Adrenal gland (tissue), 12 donors: ENCODE measurements around the gene PAK5. TPM values are rescaled to one million over a fixed set of nuclear protein-coding genes. Genes with fewer than 3 reads are reported as not detected.

ENCODE experiments used
- DNase-seq, 7 donors: peaks; one replicate each; pipeline ENCODE4 v3.0.0-alpha.2; 2019 to 2020
- H3K27ac ChIP-seq, 5 donors: fragments of 200-600 bp; sonication (generic) in 4 of 5; 1 replicate in 3 of 5; 2 replicates in 2 of 5; pipeline versions ENCODE4 v1.5.1 to v1.8.0; 2016 to 2020; ENCODE audit warnings: mild to moderate bottlenecking in 1 of 5
- H3K27me3 ChIP-seq: fragments of 200-600 bp; 2 replicates; pipeline ENCODE4 v1.8.0; 2021
- H3K36me3 ChIP-seq, 2 donors: fragments of 200-600 bp; replicated peaks in 1 of 2; 1 replicate in 1 of 2; 2 replicates in 1 of 2; pipeline versions ENCODE4 v1.5.1 to v1.8.0; 2018 to 2022
- H3K4me1 ChIP-seq, 2 donors: fragments of 200-600 bp; replicated peaks in 1 of 2; 1 replicate in 1 of 2; 2 replicates in 1 of 2; pipeline versions ENCODE4 v1.5.1 to v1.8.0; 2018 to 2021
- H3K4me3 ChIP-seq, 4 donors: fragments of 200-600 bp; sonication (generic) in 3 of 4; one replicate each; pipeline ENCODE4 v1.5.1; 2016 to 2018
- H3K9me3 ChIP-seq, 3 donors: fragments of 200-600 bp; sonication (generic) in 1 of 3; replicated peaks in 1 of 3; 1 replicate in 2 of 3; 2 replicates in 1 of 3; pipeline versions ENCODE4 v1.5.1 to v1.8.0; 2016 to 2021
- CTCF ChIP-seq, 6 experiments: fragments of 450-650 bp in 4 of 6; fragments of 200-600 bp in 2 of 6; sonication (generic) in 1 of 6; IDR thresholded peaks; 1 replicate in 5 of 6; 2 replicates in 1 of 6; pipeline versions ENCODE4 v1.5.1 to v1.8.0; 2016 to 2021; ENCODE audit warnings: antibody characterized with exemption in 6 of 6, mild to moderate bottlenecking in 2 of 6, moderate library complexity in 1 of 6
- POLR2A ChIP-seq, 2 donors: fragments of 450-650 bp; IDR thresholded peaks; one replicate each; pipeline ENCODE4 v1.6.1; 2017; ENCODE audit warnings: antibody characterized with exemption in 2 of 2, mild to moderate bottlenecking in 2 of 2, moderate library complexity in 1 of 2
- WGBS, 4 donors: extraction: QIAGEN DNeasy Blood & Tissue Kit in 2 of 4; methylation state at CpG; one replicate each; pipeline versions ENCODE4 v1.1.5 to v1.1.7; 2013 to 2017; 5-methylcytosine and 5-hydroxymethylcytosine counted together
- intact Hi-C, 2 donors: fragments of 100-400 bp; cut with DNase I; formaldehyde crosslinking; loops; one replicate each; pipeline versions ENCODE4 v1.14.1 to v1.15.0; 2022 to 2023
- polyA plus RNA-seq, 3 donors: library from polyadenylated mRNA; stranded (reverse); fragments of 200-250 nt in 2 of 3; fragments of 350-450 nt in 1 of 3; fragmentation: Illumina TruSeq in 1 of 3; extraction: RNeasy Lipid Tissue Mini Kit (QIAGEN cat#74804) in 1 of 3; gene quantifications; one replicate each; pipeline ENCODE4 v1.2.3, GENCODE V29; 2013 to 2014
- total RNA-seq, 9 donors: library from RNA; depleted of rRNA in 4 of 9; stranded (reverse); fragments of >200 nt in 4 of 9; fragments of 120-200 nt in 1 of 9; fragmentation: NEBNext Ultra II Directional in 1 of 9; extraction: Animal tissue kit (Norgen Biotek cat#: 25700) in 1 of 9; gene quantifications; one replicate each; pipeline versions ENCODE4 v1.1.0 to v1.2.4, GENCODE V29; 2013 to 2023
- donor health status: healthy with polysubstance abuse.
- donor health status: Bipolar disorder and iron deficiency.
- donor health status: DM: yes; HTN: yes; CAD: no.
- donor health status: DM: no; HTN: no; CAD: no.
- donor health status: DM: no; HTN: no; CAD: no.
- donor health status: DM: yes; HTN: yes; CAD: no.

The PAK5 gene
- total and polyA plus RNA-seq, 12 donors = 1.2 to 17.0 (median 4.0) TPM

DNA sequence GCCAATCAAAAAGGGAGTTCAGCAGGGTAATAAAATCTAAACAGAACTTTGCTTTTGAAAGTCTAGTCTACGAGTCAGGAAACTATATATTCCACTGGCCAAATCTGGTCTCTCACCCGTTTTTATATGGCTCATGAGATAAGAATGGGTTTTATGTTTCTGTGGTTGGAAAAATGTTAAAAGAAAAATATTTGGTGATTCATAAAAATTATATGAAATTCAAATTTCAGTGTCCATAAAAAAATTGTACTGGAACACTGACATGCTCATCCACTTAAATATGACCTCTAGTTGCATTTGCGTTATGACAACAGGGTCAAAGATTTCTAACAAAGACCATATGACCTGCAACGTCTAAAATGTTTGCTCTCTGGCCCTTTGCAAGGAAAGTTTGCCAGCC lies 346.8 kb downstream of the PAK5 start:
- TF ChIP-seq POLR2A (IDR thresholded peaks at IDR 0.05) (no peak), CTCF (IDR thresholded peaks at IDR 0.05) (no peak)
- Histone ChIP-seq H3K9me3 (no peaks in the 10 kb centered on the region), H3K4me3 (no peak overlapping the region), H3K27me3 (no peaks in the 10 kb centered on the region), H3K27ac (no peak overlapping the region), H3K36me3 (no peaks in the 10 kb centered on the region), H3K4me1 (peaks cover 0 to 7% of the 10 kb centered on the region in 2 donors)
- intact Hi-C loops = no loop called here
- DNase-seq = no peak
- 71 to 79% (median 76%) methylated on average over 4 of the region's 4 CpGs for WGBS, 4 donors

DNA sequence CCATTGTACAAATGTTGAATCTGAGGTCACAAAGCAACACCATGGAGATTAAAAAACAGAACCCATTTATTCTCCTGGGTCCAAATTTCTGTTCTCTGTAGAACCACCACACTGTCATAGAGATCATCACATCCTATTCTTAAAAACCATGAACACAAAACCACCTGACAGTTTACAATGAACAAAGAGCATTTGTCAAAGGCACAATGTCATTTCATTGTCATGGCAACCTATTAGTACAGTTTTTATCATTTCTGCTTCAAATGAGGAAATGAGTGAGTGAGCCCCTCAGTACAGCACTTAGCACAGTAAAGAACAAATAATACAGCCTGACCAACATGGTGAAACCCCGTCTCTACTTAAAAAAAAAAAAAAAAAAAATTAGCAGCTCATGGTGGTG lies 347.6 kb downstream of the PAK5 start:
- DNase-seq = no peak
- no peaks in the 10 kb centered on the region for H3K27me3 ChIP-seq
- peaks cover 0 to 7% of the 10 kb centered on the region in 2 donors for H3K4me1 ChIP-seq
- no peaks in the 10 kb centered on the region for H3K36me3 ChIP-seq
- WGBS, 4 donors = 69 to 77% (median 73%) methylated on average over 1 of the region's 1 CpG
- TF ChIP-seq POLR2A (IDR thresholded peaks at IDR 0.05) (no peak), CTCF (IDR thresholded peaks at IDR 0.05) (no peak)
- intact Hi-C loops = no loop called here
- H3K27ac ChIP-seq = no peak overlapping the region
- H3K4me3 ChIP-seq = no peak overlapping the region
- no peaks in the 10 kb centered on the region for H3K9me3 ChIP-seq

- H3K9me3 ChIP-seq = no peaks in the 10 kb centered on the region
- no peaks in the 10 kb centered on the region for H3K36me3 ChIP-seq
- no peak overlapping the region for H3K4me3 ChIP-seq
- DNase-seq = no peak
- 82 to 95% (median 86%) methylated on average over 3 of the region's 3 CpGs for WGBS, 4 donors
- H3K27me3 ChIP-seq = no peaks in the 10 kb centered on the region
- H3K27ac ChIP-seq = no peak overlapping the region
- no peak for TF ChIP-seq CTCF (IDR thresholded peaks at IDR 0.05)
- no peak for TF ChIP-seq POLR2A (IDR thresholded peaks at IDR 0.05)
- intact Hi-C loops = no loop called here
- peaks cover 0 to 7% of the 10 kb centered on the region in 2 donors for H3K4me1 ChIP-seq
Measured at GRCh38 chr20:9490631-9491030, 348.2 kb downstream of the PAK5 start.

DNA sequence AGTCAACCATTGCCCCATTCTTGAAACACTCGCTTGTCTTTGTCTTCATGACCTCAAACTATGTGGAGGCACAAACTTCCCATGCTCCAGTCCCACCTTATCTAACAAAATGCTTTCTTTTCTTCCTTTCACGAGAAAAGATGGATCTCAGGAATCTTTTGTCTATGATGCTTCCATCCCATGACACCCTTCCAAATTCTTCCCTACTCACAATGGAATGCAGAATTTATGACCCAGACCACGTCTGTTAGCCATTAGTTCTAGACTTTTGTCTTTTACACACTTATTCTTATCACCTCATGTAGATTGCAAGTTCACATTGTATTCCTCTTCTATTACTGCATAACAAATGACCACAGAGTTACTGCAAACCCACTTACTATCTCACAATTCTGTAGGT lies 348.7 kb downstream of the PAK5 start:
- no peaks in the 10 kb centered on the region for H3K9me3 ChIP-seq
- TF ChIP-seq CTCF (IDR thresholded peaks at IDR 0.05) (no peak), POLR2A (IDR thresholded peaks at IDR 0.05) (no peak)
- intact Hi-C loops = no loop called here
- no peak for DNase-seq
- WGBS, 4 donors = 58 to 79% (median 77%) methylated on average over 3 of the region's 3 CpGs
- no peaks in the 10 kb centered on the region for H3K27me3 ChIP-seq
- no peak overlapping the region for H3K4me3 ChIP-seq
- no peaks in the 10 kb centered on the region for H3K36me3 ChIP-seq
- H3K27ac ChIP-seq = no peak overlapping the region
- peaks cover 0 to 7% of the 10 kb centered on the region in 2 donors for H3K4me1 ChIP-seq
